Endodermal cell (in vitro differentiated cells): ENCODE results near the gene SND1. TPM values are rescaled to one million over a fixed set of nuclear protein-coding genes. Genes with fewer than 3 reads are reported as not detected.
A peak's percentile ranks its signal among the peaks of the same experiment; 100 is the strongest.

Experiments
- DNase-seq: peaks from one replicate; pipeline ENCODE4 v3.0.0-alpha.2; 2017
- H3K27ac ChIP-seq: 2 replicates; pipeline ENCODE4 v1.5.1; 2013; ENCODE audit warnings: mild to moderate bottlenecking, low read depth, low read length, moderate library complexity
- H3K27me3 ChIP-seq: 2 replicates; pipeline ENCODE4 v1.6.1; 2013; ENCODE audit warnings: mild to moderate bottlenecking, low read length, moderate library complexity; ENCODE audit not compliant: insufficient read depth, control insufficient read depth, poor library complexity, severe bottlenecking
- H3K36me3 ChIP-seq: 2 replicates; pipeline ENCODE4 v1.7.0; 2013; ENCODE audit warnings: mild to moderate bottlenecking, low read length, moderate library complexity; ENCODE audit not compliant: control insufficient read depth, insufficient read depth
- H3K4me1 ChIP-seq: one replicate; pipeline ENCODE4 v1.7.0; 2013; ENCODE audit warnings: low read length; ENCODE audit not compliant: control insufficient read depth, insufficient read depth
- H3K4me3 ChIP-seq: 2 replicates; pipeline ENCODE4 v1.5.1; 2013; ENCODE audit warnings: mild to moderate bottlenecking, low read length, moderate library complexity
- H3K9ac ChIP-seq: 2 replicates; pipeline ENCODE4 v1.6.1; 2013; ENCODE audit warnings: mild to moderate bottlenecking, low read length, moderate library complexity; ENCODE audit not compliant: poor library complexity, severe bottlenecking; ENCODE audit errors: extremely low read depth
- H3K9me3 ChIP-seq: 2 replicates; pipeline ENCODE4 v1.6.1; 2013; ENCODE audit warnings: mild to moderate bottlenecking, low read length, moderate library complexity; ENCODE audit not compliant: control insufficient read depth
- H3K27ac Mint-ChIP-seq: 2 replicates; pipeline ENCODE4 v1.8.0; 2020; ENCODE audit warnings: mixed read lengths
- H3K27me3 Mint-ChIP-seq: 2 replicates; pipeline ENCODE4 v1.8.0; 2021; ENCODE audit warnings: mild to moderate bottlenecking, mixed read lengths; ENCODE audit not compliant: insufficient read depth
- H3K36me3 Mint-ChIP-seq: 2 replicates; pipeline ENCODE4 v1.8.0; 2020; ENCODE audit warnings: low read depth, mixed read lengths
- H3K4me1 Mint-ChIP-seq: 2 replicates; pipeline ENCODE4 v1.8.0; 2020; ENCODE audit warnings: mixed read lengths
- H3K4me3 Mint-ChIP-seq: 2 replicates; pipeline ENCODE4 v1.8.0; 2020; ENCODE audit warnings: mild to moderate bottlenecking, moderate library complexity, mixed read lengths
- H3K9me3 Mint-ChIP-seq: 2 replicates; pipeline ENCODE4 v1.8.0; 2020; ENCODE audit warnings: mild to moderate bottlenecking, mixed read lengths
- CTCF ChIP-seq: fragments of 200-600 bp; sonication (generic); conservative IDR thresholded peaks from 2 replicates; pipeline ENCODE4 v1.5.0; 2021; ENCODE audit warnings: antibody characterized with exemption, mild to moderate bottlenecking
- WGBS, 2 experiments: methylation state at CpG; one replicate each; pipeline versions ENCODE4 v1.1.5 to v1.1.7; 2013; ENCODE audit warnings: missing lambda C conversion rate in 2 of 2, mixed read lengths in 1 of 2; ENCODE audit not compliant: insufficient coverage in 1 of 2, insufficient read length in 1 of 2; 5-methylcytosine and 5-hydroxymethylcytosine counted together
- total RNA-seq, 2 donors: library from RNA; stranded (reverse); fragmentation: NEBNext Ultra II Directional in 1 of 2; extraction: Animal tissue kit (Norgen Biotek cat#: 25700) in 1 of 2; gene quantifications; 2 replicates in 1 of 2; 3 replicates in 1 of 2; pipeline ENCODE4 v1.2.1, GENCODE V29; 2021

Gene SND1
- total RNA-seq, 2 donors from 2014 or later = 240 to 267 TPM

DNA sequence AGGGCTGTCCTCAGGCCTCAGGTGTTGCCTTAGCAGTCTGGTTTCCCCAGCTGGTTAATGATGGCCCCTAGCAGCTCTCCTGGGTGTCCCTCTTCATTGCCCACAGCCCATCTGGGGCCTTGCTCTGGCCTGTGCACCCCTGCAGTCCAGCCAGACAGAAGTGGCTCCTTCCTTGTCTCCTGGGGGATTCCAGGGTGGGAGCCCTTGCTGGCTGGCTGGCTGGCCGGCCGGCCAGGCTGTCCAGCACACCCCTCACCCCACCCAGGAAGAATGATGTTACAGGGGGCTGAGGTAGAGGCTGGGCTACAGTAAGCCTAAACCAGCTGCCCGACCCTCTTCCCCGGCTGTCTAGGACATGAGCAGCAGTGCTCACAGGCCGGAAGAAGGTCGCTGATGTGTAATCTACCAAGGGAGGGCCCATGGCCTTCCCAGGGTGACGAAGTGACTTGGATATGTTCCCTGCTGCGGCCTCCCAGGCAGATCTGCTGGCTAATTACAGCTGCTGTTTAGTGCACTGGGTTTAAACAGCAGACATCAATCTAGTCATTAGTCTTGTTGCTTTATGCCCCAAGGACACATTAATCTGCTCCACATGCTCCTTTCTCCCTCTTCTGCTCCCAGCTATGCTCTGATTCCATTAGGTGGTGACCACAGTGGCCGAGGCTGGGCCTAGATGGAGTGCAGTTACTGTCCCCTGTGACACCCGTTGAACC is 433.1 kb downstream of the SND1 start:
- Histone ChIP-seq H3K27me3 (no peaks in the 10 kb centered on the region), H3K27ac (peak overlapping the region; percentile 32), H3K4me3 (no peak overlapping the region), H3K9me3 (no peaks in the 10 kb centered on the region), H3K36me3 (peaks cover 78% of the 10 kb centered on the region), H3K9ac (no peak overlapping the region), H3K4me1 (no peaks in the 10 kb centered on the region)
- Mint-ChIP-seq H3K27ac (no peak overlapping the region), H3K9me3 (no peaks in the 10 kb centered on the region), H3K4me3 (no peak overlapping the region), H3K36me3 (peaks cover 53% of the 10 kb centered on the region), H3K27me3 (no peaks in the 10 kb centered on the region), H3K4me1 (no peaks in the 10 kb centered on the region)
- WGBS, 2 experiments = 94 to 96% methylated on average over 5 to 10 of the region's 10 CpGs
- no peak for TF ChIP-seq CTCF
- no peak for DNase-seq

DNA sequence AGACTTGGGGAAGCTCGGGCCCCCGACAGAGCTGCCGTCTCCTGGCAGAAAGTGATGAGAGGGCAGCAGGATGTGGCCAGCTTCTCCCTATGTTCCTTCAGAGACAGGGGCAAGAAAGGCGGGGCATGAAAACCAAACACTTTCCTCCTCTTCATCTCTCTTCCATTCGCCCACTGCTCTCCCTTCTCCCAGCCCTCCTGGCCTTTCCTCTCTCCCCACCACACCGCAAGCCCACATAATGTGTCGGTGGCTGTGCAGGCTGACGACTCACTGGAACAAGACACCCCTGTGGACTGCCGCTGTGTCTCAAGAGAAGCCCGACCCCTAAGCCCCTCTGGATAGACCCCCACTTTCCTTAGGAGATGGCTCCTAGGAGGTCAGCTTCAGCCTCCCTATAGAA is 438.5 kb downstream of the SND1 start:
- H3K36me3 ChIP-seq = peaks cover 87% of the 10 kb centered on the region
- TF ChIP-seq CTCF = no peak
- no peaks in the 10 kb centered on the region for H3K9me3 Mint-ChIP-seq
- H3K36me3 Mint-ChIP-seq = peaks cover 65% of the 10 kb centered on the region
- H3K4me1 ChIP-seq = no peaks in the 10 kb centered on the region
- 92% methylated on average over 5 to 10 of the region's 10 CpGs for WGBS, 2 experiments
- H3K9me3 ChIP-seq = no peaks in the 10 kb centered on the region
- no peak for DNase-seq
- H3K4me3 Mint-ChIP-seq = no peak overlapping the region
- H3K27me3 ChIP-seq = no peaks in the 10 kb centered on the region
- H3K27ac Mint-ChIP-seq = no peak overlapping the region
- H3K9ac ChIP-seq = no peak overlapping the region
- H3K27ac ChIP-seq = no peak overlapping the region
- no peaks in the 10 kb centered on the region for H3K4me1 Mint-ChIP-seq
- no peaks in the 10 kb centered on the region for H3K27me3 Mint-ChIP-seq
- no peak overlapping the region for H3K4me3 ChIP-seq

GRCh38 chr7:128091106-128091505 is 439.1 kb downstream of the SND1 start:
- H3K36me3 Mint-ChIP-seq = peaks cover 67% of the 10 kb centered on the region
- Histone ChIP-seq H3K4me1 (no peaks in the 10 kb centered on the region), H3K9me3 (no peaks in the 10 kb centered on the region), H3K36me3 (peaks cover 86% of the 10 kb centered on the region), H3K27ac (no peak overlapping the region), H3K4me3 (no peak overlapping the region), H3K9ac (no peak overlapping the region), H3K27me3 (no peaks in the 10 kb centered on the region)
- H3K27ac Mint-ChIP-seq = no peak overlapping the region
- DNase-seq = no peak
- no peaks in the 10 kb centered on the region for H3K4me1 Mint-ChIP-seq
- H3K9me3 Mint-ChIP-seq = no peaks in the 10 kb centered on the region
- H3K27me3 Mint-ChIP-seq = no peaks in the 10 kb centered on the region
- TF ChIP-seq CTCF = no peak
- WGBS, 2 experiments = 94% methylated on average over 3 of the region's 3 CpGs; no CpG with 5 or more reads in 1 of the 2 experiments
- H3K4me3 Mint-ChIP-seq = no peak overlapping the region
